Right lung (tissue), 5 donors: ENCODE results near the gene HIBCH. TPM values are rescaled to one million over a fixed set of nuclear protein-coding genes. Genes with fewer than 3 reads are reported as not detected.
"Not testable (repeated sequence)": the region's sequence is repeated elsewhere in the genome, so short reads cannot be mapped to it uniquely, and the experiment has no call there.

Source experiments
- DNase-seq, 2 donors: peaks; one replicate each; pipeline ENCODE4 v3.0.0-alpha.2; 2013
- polyA plus RNA-seq, 5 donors: library from polyadenylated mRNA; unstranded; fragments of 120-200 nt; gene quantifications; one replicate each; pipeline versions ENCODE4 v1.2.1 to v1.2.3, GENCODE V29; 2013; ENCODE audit warnings: inconsistent platforms in 1 of 5, low replicate concordance in 1 of 5; ENCODE audit not compliant: insufficient read length in 5 of 5, insufficient read depth in 1 of 5

The HIBCH gene
- polyA plus RNA-seq, 5 donors = 50.4 to 89.4 (median 75.7) TPM

- DNase-seq = no peak
Observed at GRCh38 chr2:190313880-190314279, 5.7 kb downstream of the HIBCH start.

GRCh38 chr2:190312635-190313025 lies 7.0 kb downstream of the HIBCH start:
- not testable (repeated sequence) for DNase-seq

- DNase-seq = no peak
Observed at GRCh38 chr2:190311893-190312634, 7.6 kb downstream of the HIBCH start.

- DNase-seq = no peak
Observed at GRCh38 chr2:190308031-190308430, 11.6 kb downstream of the HIBCH start.

GRCh38 chr2:190304404-190304803 lies 15.2 kb downstream of the HIBCH start:
- no peak for DNase-seq

- DNase-seq = no peak
Observed at GRCh38 chr2:190303647-190304046, 16.0 kb downstream of the HIBCH start.

GRCh38 chr2:190302052-190302451 lies 17.6 kb downstream of the HIBCH start:
- no peak for DNase-seq

- DNase-seq = no peak
Observed at GRCh38 chr2:190301032-190301431, 18.6 kb downstream of the HIBCH start.

GRCh38 chr2:190297880-190298279 lies 21.7 kb downstream of the HIBCH start:
- DNase-seq = not testable (repeated sequence)

- no peak for DNase-seq
Observed at GRCh38 chr2:190283783-190284182, 35.8 kb downstream of the HIBCH start.

- peak in 1 of 2 donors; percentile 25 for DNase-seq
Observed at GRCh38 chr2:190280565-190281350, 38.9 kb downstream of the HIBCH start.

GRCh38 chr2:190279256-190280134 lies 40.1 kb downstream of the HIBCH start:
- DNase-seq = not testable (repeated sequence)

- DNase-seq = peak in 1 of 2 donors; percentile 37
Observed at GRCh38 chr2:190277234-190278112, 42.2 kb downstream of the HIBCH start.

- no peak for DNase-seq
Observed at GRCh38 chr2:190272457-190272842, 47.2 kb downstream of the HIBCH start.

- no peak for DNase-seq
Observed at GRCh38 chr2:190271783-190272456, 47.7 kb downstream of the HIBCH start.

- DNase-seq = no peak
Observed at GRCh38 chr2:190270298-190270697, 49.3 kb downstream of the HIBCH start.

GRCh38 chr2:190269699-190270098 lies 49.9 kb downstream of the HIBCH start:
- not testable (repeated sequence) for DNase-seq

GRCh38 chr2:190267302-190267701 lies 52.3 kb downstream of the HIBCH start:
- DNase-seq = no peak

GRCh38 chr2:190266314-190266713 lies 53.3 kb downstream of the HIBCH start:
- no peak for DNase-seq

GRCh38 chr2:190261851-190262250 lies 57.8 kb downstream of the HIBCH start:
- DNase-seq = no peak
